SW 1271 (cell line): ENCODE data around the gene MAPKAPK3.

Experiments used
- DNase-seq, 2 experiments: peaks; one replicate each; lab custom pipeline; 2025; lab: John Stamatoyannopoulos, UW

The MAPKAPK3 gene

GRCh38 chr3:50617096-50617791, at the start of gene MAPKAPK3:
TSS of gene MAPKAPK3 (plus strand) at chr3:50617151. CDS start at chr3:50617566, 415 bp downstream.
- no peak for DNase-seq

DNA sequence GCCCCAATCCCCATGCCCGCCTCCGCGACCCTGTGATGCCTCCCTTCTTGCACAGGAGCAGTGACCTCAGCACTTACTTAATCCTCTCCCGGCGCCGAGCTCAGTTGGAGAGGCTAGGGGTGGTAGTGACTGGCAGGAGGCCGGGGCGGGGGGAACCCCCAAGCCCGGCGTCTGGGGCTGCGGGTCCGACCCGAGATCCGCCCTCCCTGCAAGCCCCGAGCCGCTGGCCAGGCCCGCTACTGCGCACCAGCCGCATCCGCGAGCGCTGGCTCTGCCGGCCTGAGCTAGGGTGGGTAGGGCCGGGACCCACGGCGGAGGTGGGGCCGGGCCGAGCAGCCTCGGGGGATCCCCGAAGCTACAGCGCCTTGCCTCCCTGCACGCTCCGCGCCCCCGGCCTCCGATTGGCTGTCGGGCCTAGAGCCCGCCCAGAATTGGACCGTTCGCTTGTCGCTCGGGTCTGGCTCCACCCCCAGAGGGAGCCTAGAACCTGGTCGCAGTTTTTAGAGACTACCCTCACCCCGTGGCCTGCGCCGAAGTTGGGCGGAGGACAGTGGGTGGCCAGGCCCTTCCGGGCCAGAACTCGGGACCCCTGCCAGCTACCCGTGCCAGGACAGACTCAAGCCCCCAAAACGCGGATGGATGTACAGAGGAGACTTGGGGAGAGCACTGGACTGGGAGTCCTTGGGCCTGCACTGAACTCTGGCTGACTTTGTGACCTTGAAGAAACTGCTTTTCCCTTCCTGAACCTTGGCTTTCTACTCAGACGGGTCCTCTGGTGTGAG, 49.4 kb upstream of the MAPKAPK3 start, which contains the start of gene C3orf18:
C3orf18 (minus strand) TSS at position 362 of the 782 bp plus-strand sequence. CDS start 2,048 bp downstream, outside the sequence.
- DNase-seq, result peak in 1 of 2 experiments; percentile 35

- DNase-seq, result peak; percentile 59 to 82
These were observed 47.8 kb upstream of the MAPKAPK3 start, which contains the start of gene HEMK1 for GRCh38 chr3:50568947-50569749. TSS of gene HEMK1 (plus strand) at chr3:50569522. CDS start at chr3:50571105, 1,583 bp downstream.

GRCh38 chr3:50570508-50571279, 46.3 kb upstream of the MAPKAPK3 start:
- no peak for DNase-seq

DNA sequence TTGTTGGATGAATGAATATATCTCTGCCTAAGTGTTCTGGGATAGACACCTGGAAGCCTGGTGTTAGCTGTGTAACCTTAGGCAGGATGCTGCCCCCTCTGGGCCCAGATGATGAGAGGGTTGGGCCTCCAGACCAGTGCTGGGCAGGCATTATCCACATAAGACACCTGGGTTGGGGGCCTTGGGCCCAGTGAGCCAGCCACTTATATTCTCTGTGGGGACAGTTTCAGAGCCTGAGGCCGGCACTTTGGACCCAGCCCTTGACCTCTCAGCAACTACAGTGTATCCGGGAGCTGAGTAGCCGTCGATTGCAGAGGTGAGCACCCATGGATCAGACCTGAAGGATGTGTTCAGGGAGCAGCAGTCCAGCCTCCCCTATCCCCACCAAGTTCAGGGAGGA, 45.5 kb upstream of the MAPKAPK3 start:
- no peak for DNase-seq

GRCh38 chr3:50572158-50572557, 44.8 kb upstream of the MAPKAPK3 start:
- no peak for DNase-seq

DNA sequence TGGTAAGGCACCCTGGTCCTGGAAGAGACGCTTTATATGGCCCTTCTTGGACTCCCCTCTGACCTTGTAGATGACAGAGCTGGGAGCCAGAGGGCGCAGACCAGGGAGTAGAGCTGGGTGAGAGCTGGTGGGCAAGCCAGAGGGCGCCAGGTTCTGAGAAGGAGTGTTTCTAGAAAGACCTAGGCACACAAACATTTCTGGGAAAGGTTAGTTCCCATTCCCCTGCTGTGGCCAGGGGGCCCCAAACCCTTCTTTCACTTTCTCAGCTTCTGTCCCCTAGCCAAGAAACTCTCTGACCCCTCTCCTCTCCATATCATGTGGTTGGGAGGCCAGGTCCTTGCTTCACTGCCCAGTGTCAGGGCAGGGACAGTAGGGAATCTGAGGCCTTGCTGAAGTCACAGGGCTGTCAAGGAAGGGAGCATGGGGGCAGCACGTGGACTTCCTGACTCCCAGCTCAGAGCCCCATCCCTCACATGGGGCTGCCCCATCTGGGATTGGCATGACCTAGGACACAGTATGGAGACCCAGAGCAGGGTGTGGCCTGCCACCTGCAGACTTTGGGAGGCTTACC, 44.1 kb upstream of the MAPKAPK3 start:
- no peak for DNase-seq

DNA sequence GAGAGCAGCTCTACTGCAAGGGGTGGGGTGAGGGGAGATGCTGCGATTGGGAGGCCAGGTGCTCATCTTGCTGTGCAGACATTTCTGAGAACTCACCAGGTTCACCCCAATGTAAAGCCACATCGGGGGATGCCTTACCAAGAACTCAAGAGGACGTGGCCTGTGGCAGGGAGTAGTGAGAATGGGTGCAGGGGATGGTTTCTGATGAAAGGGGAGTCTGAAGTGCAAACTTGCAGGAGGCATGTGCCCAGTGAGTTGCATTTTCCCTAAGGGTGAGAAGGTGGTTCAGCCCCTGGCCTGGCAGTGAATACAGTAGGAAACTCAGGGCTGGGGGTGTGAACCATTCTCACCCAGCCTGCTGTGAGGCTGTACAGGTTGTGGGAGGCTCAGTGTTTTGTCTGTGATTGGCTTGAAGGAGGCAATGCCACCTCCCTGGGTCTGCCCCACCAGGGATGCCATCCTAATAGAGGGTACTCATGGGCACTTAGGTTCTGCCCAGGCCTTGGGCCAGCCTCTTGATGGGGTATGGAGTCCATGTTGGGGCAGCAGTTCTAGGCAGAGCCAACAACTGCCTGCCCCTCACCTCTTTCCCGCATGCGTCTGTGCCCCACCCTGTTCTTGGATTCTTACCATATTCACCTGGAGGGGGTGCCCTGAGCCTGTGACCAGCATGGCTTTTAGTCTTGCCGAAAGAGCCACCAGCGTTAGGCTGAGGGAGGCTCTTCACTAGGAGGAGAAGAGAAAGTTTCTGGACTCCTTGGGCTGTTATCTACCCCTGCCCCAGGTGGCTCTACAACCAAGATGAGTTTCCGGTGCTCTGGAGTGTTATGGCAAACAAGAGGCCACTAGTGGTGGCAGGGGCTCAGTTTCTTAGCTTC, 43.1 kb upstream of the MAPKAPK3 start:
- no peak for DNase-seq

DNA sequence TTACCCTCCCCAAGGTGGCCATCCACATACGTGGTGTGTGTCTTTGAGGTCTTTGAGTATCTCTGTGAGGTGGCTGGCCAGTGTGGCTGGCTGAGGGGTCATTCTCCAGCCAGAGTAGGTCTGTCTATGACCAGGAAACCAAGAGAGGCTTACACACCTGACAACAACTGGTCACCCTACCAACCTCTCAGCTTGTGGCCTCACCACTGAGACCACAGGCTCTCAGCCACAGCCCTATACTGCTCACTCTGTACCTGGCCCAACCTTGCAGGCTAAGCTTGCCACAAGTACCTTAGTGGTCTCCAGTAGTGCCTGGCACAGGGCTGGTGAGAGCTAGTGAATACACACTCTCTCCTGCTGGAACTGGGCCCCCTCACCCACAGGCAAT, 42.5 kb upstream of the MAPKAPK3 start:
- no peak for DNase-seq

- DNase-seq, result no peak
These were observed 41.6 kb upstream of the MAPKAPK3 start for GRCh38 chr3:50575372-50575771.

- DNase-seq, result no peak
These were observed 39.6 kb upstream of the MAPKAPK3 start for GRCh38 chr3:50577348-50577747.

DNA sequence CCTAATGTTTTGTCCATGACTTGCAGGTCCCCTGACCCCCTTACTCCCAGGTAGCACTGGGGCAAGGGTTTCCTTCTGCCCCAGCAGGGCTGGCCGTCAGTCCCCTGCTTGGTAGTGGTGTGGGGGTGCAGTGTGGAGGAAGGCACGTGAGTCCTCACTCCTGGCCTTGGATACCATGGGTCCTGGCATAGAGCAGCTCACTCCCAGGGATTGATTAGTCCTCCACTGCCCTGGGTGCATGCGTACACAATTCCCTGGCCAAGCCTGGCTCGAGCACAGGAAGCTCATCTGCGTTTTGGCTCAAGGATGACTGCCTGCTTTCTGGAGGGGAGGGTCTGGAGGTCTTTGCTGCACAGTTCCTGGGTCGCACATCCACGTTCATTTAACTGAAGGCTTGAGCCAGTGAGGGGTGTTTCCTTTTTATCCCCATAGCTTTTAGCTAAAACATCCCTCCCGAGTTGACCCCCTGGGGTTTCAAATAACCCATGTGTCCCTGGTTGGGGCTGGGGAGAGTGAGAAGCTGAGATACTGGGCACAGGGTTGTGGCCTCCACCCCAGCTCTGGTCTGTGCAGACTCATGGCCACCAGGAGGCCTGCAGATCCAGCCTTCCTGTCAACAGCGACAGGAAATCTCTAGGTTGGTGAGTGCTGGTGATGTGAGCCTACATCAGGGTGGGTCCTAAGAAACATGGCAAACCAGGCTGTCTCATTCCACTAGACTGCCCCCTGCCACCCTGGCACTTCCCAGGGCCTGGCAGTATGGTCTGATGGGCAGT, 36.1 kb upstream of the MAPKAPK3 start:
- no peak for DNase-seq

DNA sequence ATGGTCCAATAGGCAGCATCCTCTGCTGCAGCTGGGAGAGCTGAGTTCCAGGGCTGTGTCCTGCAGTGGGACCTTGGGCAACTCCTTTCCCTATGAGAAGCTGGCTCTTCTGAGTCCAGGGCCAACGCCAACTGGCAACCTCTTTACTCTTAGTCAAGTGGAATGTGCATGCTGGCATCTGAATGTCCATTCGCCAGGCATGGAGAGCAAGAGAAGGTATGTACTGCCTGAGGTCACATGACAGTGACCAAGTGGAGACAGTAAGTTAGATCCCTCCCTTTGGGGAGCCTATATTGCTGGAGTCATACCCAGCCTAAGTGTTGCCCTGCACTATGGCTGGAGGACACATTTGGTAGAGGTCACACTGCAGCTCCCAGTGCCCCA, 35.5 kb upstream of the MAPKAPK3 start:
- DNase-seq, result no peak

DNA sequence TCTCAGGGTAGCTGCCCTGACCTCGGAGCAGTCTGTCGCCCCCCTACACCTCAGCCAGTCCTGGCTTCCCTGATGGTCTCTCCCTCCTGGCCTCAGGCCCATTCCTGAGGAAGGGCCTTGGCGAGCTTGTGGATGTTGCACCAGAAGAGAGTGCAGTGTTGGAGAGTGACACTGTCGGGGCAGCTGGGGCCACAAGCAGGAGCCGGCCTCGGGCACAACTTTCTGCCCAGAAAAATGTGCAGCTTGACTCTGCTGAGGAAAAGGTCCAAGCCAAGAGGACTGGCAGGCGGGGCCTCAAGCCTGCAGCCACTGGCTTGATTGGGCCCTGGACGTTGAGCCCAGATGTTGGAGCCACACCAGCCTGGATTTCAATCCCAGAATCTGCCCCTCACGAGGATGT, 34.9 kb upstream of the MAPKAPK3 start:
- DNase-seq, result no peak

GRCh38 chr3:50583897-50584296, 33.1 kb upstream of the MAPKAPK3 start:
- DNase-seq, result no peak

- no peak for DNase-seq
These were observed 32.6 kb upstream of the MAPKAPK3 start for GRCh38 chr3:50584391-50584790.

GRCh38 chr3:50585919-50586762, 30.8 kb upstream of the MAPKAPK3 start:
- no peak for DNase-seq

DNA sequence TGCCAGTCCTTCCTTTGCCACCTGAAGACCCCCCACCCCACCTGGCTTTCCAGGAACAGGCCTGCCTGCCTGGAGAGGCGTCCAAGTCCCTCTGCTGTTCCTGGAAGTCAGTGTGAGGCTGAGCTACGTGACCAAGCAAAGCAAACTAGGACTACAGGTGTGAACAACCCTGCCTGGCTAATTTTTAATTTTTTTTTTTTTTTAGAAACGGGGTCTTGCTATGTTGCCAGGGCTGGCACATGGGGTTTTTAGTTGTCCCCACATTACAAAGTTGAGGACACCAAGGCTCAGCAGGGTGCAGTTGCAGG, 30.2 kb upstream of the MAPKAPK3 start:
- no peak for DNase-seq

GRCh38 chr3:50587373-50587772, 29.6 kb upstream of the MAPKAPK3 start:
- no peak for DNase-seq
